ENCODE measurements around the gene MRPL46.
A peak's percentile ranks its signal among the peaks of the same experiment; 100 is the strongest.
"Not testable (repeated sequence)": the region's sequence is repeated elsewhere in the genome, so short reads cannot be mapped to it uniquely, and the experiment has no call there.

The MRPL46 gene

DNA sequence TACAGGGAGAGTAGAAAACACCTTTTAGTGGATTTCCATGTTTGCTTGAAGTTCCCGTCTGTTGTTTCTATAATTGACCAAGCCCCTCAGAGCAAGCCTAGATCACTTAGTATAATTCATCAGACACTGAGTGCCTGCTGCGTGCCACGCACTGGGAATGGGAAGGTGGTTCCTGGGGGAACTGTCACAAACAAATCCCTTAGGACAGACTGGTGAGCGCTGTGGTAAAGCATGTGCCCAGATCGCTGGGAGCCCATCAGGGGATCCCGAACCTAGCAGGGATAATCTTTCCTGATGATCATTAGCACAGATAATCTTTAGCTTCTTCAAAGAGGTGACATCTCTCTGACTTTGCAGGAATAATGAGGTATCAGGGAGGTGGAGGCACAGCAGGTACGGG is 9.9 kb upstream of the MRPL46 start:
- no peak for DNase-seq

DNA sequence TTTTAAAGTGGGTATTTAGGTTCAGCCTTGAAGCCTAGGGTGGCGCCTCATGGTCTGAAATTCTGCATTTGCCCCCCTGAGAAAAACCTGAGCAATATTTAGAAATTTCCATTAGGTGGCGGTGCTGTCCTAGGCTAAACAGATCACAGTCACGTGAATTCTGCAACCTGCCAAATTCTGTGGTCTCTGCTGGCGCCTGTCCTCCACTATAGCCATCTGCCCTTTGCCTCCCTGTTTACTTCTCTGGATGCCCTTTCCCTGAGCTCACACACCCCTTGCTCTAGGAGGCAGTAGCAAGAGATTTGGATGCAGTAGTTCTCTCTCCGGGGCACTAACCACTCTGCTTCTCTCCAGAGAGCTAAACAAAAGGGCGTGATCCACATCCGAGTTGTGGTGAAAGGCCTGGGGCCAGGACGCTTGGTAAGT is 9.5 kb upstream of the MRPL46 start:
- peak; percentile 44 for DNase-seq

DNA sequence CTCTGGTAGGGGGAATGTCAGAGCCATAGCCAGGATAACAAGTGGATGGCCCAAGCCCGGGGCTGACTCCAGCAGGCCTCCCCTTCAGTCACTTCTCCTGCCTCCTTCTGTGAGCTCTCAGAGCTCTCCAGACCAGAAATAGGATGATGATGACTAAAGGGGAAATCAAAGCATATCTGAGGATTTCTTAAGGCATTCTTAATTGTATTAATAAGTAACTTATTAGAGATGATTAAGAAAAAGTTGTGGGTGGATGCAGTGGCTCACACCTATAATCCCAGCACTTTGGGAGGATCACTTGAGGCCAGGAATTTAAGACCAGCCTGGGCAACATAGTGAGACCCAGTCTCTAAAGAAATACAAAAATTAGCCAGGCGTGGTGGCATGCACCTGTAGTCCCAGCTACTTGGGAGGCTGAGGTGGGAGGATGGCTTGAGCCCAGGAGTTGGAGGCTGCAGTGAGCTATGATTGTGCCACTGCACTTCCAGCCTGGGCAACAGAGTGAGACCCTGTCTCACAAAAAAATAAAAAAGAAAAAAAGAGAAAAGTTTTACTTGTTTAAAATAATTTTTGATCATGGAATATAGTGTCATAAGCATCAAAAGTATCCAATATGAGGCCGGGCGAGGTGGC is 6.6 kb upstream of the MRPL46 start:
- not testable (repeated sequence) for DNase-seq

- DNase-seq = no peak
Observed at GRCh38 chr15:88472225-88472624, 5.0 kb upstream of the MRPL46 start.

- DNase-seq = no peak
Observed at GRCh38 chr15:88470625-88471372, 3.6 kb upstream of the MRPL46 start.

GRCh38 chr15:88469321-88469720 is 2.1 kb upstream of the MRPL46 start:
- no peak for DNase-seq

DNA sequence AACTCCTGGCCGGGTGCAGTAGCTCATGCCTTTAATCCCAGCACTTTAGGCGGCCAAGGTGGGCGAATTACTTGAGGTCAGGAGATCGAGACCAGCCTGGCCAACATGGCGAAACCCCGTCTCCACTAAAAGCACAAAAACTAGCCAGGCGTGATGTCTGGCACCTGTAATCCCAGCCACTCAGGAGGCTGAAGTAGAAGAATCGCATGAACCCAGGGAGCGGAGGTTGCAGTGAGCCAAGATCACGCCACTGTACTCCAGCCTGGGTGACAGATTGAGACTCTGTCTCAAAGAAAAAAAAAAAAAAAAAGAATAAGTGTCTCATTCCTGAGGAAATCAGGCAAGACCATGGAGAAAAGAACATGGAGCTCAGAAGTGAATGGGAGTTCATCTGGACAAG is 1.5 kb upstream of the MRPL46 start:
- not testable (repeated sequence) for DNase-seq

DNA sequence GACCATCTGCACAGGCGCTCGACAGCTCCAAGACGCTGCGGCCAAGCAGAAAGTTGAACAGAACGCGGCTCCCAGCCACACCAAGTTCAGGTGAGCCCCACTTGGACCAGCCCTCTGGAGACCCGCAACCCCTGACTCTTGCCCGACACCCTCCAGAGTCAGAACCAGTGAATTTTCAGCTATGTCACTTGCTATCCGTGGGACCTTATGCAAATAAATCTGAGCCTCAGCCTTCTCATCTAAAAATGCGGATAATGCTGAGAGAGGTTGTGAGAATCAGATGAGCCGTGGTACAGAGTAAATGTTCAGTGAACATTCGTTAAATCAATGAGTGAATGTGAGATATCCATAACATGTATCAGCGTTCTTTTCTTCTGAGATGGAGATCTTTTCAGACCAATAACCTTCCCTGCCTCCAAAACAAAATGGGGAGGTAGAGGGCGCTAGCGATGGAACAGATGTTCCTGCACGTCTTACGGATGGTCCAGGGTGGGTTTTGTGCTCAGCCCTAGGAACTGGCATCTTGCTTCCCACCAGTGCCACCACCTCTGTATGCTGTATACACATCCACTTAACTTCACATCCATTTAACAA is 844 bp upstream of the MRPL46 start:
- no peak for DNase-seq

DNA sequence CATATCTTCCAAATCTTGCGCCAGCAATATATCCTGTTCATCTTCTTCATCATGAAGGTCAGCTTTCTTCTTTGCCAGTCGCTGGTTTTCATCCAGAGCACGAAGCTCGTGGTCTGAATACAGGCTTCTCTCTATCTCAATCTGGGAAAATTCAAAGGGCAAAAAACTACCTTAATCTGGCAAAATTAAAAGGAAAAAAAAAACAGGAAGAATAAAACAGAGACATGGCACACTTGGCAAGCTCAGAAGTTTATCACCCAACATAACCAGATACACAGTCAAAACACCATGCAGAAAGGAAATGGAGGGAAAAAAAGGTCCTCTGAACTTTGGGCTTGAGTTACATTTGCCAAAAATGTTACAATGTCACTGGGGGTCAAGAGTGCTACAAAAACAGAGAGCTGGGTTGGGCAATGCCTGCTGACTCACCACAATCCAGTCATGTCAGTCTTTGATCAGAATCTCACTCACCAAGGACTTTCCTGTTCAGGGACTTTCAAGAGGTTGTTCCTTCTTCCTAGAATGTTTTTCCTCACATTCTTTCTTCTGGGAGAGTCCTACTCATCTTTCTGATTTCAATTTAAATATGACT is 1.5 kb downstream of the MRPL46 start:
- DNase-seq = no peak

DNA sequence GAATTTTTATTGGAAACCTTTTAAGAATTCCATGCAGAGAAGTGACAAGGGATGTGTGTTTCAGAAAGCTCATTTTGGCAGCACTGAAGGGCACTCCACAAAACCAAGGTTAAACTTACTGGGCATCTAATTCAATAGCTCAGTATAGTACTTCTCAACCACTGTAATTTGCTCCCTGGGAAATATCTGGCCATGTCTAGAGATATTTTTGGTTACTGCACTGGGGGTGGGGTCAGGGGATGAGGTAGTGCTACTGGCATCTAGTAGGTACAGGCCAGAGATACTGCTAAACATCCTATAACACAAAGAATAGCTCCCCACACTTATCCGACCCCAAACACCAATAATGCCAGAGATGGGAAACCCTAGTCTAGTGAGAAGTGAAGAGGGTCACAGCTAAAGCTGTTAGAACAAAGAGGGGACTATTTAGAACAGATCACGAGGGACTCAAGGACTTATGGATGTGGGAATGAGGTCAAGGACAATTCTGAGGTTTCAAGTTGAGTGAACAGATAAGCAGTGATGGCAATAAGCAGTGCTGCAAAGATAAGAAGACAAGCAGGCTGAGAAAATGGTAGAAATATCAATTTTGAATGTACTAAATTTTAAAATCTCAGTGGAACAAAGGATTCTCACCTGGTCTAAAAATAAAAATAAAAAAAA is 3.2 kb downstream of the MRPL46 start:
- no peak for DNase-seq

GRCh38 chr15:88456733-88457132 is 10.5 kb downstream of the MRPL46 start:
- DNase-seq = no peak

DNA sequence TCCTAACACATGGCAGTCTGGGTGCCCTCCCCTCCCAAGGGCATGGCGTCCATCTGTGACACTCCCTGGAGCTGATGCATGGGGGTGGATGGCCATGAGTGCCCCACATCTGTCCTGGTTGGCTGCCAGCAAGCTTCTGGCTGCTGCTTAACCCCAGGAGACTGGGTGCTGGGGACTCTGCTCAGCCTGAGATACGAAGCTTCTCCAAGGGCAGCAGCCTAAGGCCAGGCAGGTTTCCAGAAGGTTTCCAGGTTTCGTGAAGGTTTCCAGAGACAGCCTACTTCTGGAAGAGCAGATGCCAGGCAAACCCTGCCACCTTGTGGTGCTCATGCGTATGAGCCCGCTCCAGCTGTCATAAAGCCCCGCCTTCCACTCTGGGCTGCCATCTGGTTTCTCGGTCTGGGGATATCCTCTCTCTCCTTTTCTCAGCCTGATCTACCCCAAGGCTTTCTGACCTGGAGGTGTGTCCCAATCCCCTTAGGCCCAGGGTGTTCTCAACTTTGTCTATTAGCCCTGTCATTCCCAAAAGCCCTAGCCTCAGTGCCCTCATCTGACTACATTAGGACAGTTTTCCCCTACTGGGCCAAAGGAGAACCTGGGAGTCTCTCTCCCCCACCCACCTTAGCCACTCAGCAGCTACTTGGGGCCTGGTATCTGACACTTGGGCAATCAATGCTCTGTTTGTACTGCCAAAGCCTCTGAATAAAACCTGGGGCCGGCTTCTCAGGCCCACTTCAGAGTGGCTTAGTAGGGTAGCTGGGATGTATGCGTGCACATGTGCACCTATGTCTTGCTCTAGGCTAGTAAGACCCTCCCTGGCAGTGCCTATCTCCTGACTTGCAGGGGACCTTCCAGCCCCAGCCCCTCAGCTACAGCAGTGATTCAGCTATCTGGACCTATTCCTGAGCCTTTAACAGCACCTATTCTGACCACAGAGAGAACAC is 12.0 kb downstream of the MRPL46 start:
- DNase-seq = peak; percentile 73

DNA sequence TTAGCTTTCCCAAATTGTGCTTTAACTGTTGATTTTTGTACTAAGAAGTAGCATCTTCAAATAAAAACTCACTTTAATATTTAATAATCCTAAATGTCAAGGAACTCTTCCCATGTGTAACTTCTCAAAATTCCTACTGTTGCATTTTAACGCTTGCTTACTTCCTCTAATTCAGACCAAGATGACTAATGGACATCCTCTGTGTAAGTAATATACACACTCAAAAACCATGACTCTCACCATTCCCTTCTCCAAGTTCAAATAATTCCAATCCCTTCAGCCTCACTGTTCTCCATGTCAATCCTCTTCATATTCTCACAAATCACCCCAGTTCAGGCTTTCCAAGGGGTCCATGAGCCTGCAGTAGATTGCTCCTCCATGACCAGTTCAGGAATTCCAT is 13.0 kb downstream of the MRPL46 start:
- peak; percentile 14 for DNase-seq

DNA sequence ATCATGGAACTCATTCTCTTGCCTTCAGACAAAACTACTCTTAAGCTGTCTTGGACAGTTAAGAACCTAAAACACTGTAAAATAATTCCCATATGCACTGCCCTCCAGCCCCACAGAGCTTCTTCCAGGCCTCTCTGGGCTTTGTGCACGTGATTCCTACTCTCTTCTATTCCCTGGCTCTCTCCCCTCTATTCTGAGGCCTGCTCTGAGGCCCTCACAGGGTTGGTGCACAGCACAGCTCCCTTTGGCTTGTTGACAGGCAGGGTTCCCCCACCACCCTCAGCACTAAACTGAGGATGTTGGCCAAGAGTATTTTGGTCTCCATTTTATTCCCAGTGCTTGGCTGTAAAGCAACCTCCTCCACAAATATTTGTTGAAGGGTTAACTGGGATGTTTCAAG is 13.5 kb downstream of the MRPL46 start:
- DNase-seq = no peak

GRCh38 chr15:88450125-88450798 is 16.9 kb downstream of the MRPL46 start:
- peak; percentile 65 for DNase-seq

DNA sequence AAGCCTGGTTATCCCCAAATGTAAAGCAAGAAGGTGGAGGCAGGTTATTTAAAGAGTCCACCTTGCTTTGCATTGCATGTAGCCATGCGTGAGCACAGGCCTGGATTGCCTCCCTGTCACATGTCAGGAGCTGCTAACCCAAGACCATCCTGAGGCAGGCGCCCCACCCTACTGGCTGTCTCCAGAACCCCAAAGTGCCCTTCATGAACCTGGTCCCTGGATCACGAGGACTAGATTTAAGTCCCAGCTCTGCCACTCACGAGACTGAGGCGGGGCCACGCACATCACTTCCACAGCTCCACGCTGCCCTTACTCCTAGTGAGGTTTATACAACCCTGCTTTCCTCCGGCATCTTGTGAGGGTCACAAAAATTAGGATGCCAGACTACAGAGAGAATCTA is 17.6 kb downstream of the MRPL46 start:
- no peak for DNase-seq

GRCh38 chr15:88448991-88449461 is 18.2 kb downstream of the MRPL46 start:
- DNase-seq = no peak

GRCh38 chr15:88447741-88448140 is 19.4 kb downstream of the MRPL46 start:
- DNase-seq = no peak

- DNase-seq = no peak
Observed at GRCh38 chr15:88447206-88447605, 20.0 kb downstream of the MRPL46 start.

DNA sequence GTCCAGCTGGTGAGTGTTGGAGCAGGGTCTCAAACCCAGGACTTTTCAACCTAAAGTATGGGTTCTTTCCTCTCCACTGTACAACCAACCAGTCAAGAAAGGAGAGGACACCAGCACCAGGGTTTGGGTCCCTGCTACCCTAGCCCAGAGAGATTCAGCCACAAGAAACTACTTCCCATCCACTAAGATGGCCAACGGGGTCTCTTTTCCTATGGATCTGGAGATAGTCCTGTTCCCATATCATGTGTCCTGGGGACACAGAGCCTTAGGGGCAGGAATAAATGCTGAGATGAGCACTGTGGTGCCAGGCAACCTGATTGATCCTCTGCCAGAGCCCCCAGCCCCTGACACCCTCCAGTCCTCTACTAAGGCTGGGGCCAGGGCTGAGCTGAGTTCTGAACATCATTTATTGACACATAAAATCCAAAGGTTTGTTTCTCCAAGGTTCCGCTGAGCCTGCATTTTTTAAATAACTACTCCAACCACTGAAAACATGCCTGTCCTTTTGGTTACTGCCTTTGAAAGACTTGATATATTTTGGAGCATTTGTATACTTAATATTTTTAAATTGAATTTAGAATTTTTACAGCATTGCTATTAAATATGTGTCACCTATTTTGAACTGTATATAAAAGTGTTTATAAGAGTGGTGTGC is 26.0 kb downstream of the MRPL46 start:
- DNase-seq = no peak

GRCh38 chr15:88440021-88440420 is 27.2 kb downstream of the MRPL46 start:
- DNase-seq = peak; percentile 64
